ENCODE data around the gene RAD23A.
A peak's percentile ranks its signal among the peaks of the same experiment; 100 is the strongest.

RAD23A gene

GRCh38 chr19:12965017-12965811, 19.6 kb downstream of the RAD23A start:
- TF ChIP-seq FOXP2 (optimal IDR thresholded peaks at IDR 0.05; ENCODE audit: borderline replicate concordance, extremely low read depth, extremely low read length, insufficient read depth) (peak; percentile 87), TAF1 (IDR thresholded peaks at IDR 0.05; ENCODE audit: borderline replicate concordance, insufficient read depth, low read length) (no peak)

- TF ChIP-seq TAF1 (IDR thresholded peaks at IDR 0.05; ENCODE audit: borderline replicate concordance, insufficient read depth, low read length) (no peak), FOXP2 (optimal IDR thresholded peaks at IDR 0.05; ENCODE audit: borderline replicate concordance, extremely low read depth, extremely low read length, insufficient read depth) (no peak)
These were observed 20.1 kb downstream of the RAD23A start for GRCh38 chr19:12965812-12966135.

DNA sequence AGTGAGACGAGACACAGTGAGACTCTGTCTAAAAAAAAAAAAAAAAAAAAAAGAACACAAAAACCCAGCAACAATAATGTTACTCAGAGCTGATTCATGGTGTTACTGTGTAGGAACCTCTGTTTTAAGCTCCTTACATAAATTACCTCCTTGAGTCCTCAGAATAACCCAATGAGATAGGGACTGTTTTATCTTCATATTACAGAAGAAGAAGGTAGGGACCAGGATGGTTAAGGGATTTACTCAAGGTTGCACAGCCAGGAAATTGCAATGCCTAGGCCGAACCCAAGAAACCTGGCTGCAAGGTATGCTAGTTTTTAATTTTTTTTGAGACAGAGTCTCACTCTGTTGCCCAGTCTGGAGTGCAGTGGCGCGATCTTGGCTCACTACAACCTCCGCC, 22.2 kb downstream of the RAD23A start:
- TF ChIP-seq TAF1 (IDR thresholded peaks at IDR 0.05; ENCODE audit: borderline replicate concordance, insufficient read depth, low read length) (no peak), SIN3A (IDR thresholded peaks at IDR 0.05; ENCODE audit: borderline replicate concordance, insufficient read depth, low read length) (no peak), FOXP2 (optimal IDR thresholded peaks at IDR 0.05; ENCODE audit: borderline replicate concordance, extremely low read depth, extremely low read length, insufficient read depth) (no peak), POLR2AphosphoS5 (IDR thresholded peaks at IDR 0.05; ENCODE audit: low read depth, low read length) (no peak)
- TF ChIP-seq, protein P1, sequence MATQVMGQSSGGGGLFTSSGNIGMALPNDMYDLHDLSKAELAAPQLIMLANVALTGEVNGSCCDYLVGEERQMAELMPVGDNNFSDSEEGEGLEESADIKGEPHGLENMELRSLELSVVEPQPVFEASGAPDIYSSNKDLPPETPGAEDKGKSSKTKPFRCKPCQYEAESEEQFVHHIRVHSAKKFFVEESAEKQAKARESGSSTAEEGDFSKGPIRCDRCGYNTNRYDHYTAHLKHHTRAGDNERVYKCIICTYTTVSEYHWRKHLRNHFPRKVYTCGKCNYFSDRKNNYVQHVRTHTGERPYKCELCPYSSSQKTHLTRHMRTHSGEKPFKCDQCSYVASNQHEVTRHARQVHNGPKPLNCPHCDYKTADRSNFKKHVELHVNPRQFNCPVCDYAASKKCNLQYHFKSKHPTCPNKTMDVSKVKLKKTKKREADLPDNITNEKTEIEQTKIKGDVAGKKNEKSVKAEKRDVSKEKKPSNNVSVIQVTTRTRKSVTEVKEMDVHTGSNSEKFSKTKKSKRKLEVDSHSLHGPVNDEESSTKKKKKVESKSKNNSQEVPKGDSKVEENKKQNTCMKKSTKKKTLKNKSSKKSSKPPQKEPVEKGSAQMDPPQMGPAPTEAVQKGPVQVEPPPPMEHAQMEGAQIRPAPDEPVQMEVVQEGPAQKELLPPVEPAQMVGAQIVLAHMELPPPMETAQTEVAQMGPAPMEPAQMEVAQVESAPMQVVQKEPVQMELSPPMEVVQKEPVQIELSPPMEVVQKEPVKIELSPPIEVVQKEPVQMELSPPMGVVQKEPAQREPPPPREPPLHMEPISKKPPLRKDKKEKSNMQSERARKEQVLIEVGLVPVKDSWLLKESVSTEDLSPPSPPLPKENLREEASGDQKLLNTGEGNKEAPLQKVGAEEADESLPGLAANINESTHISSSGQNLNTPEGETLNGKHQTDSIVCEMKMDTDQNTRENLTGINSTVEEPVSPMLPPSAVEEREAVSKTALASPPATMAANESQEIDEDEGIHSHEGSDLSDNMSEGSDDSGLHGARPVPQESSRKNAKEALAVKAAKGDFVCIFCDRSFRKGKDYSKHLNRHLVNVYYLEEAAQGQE (IDR thresholded peaks at IDR 0.05; ENCODE audit: insufficient read depth in 1 of 2, low read depth in 2 of 2, low read length in 2 of 2): no peak

GRCh38 chr19:12969292-12969988, 23.8 kb downstream of the RAD23A start, which contains the start of gene DAND5:
Gene DAND5, plus strand, starts transcription at chr19:12969576. Its CDS starts 85 bp downstream, at chr19:12969661.
- TF ChIP-seq POLR2AphosphoS5 (IDR thresholded peaks at IDR 0.05; ENCODE audit: low read depth, low read length) (no peak), SIN3A (IDR thresholded peaks at IDR 0.05; ENCODE audit: borderline replicate concordance, insufficient read depth, low read length) (no peak), FOXP2 (optimal IDR thresholded peaks at IDR 0.05; ENCODE audit: borderline replicate concordance, extremely low read depth, extremely low read length, insufficient read depth) (no peak), TAF1 (IDR thresholded peaks at IDR 0.05; ENCODE audit: borderline replicate concordance, insufficient read depth, low read length) (no peak)
- TF ChIP-seq, protein P1 (IDR thresholded peaks at IDR 0.05; ENCODE audit: insufficient read depth in 1 of 2, low read depth in 2 of 2, low read length in 2 of 2): no peak

DNA sequence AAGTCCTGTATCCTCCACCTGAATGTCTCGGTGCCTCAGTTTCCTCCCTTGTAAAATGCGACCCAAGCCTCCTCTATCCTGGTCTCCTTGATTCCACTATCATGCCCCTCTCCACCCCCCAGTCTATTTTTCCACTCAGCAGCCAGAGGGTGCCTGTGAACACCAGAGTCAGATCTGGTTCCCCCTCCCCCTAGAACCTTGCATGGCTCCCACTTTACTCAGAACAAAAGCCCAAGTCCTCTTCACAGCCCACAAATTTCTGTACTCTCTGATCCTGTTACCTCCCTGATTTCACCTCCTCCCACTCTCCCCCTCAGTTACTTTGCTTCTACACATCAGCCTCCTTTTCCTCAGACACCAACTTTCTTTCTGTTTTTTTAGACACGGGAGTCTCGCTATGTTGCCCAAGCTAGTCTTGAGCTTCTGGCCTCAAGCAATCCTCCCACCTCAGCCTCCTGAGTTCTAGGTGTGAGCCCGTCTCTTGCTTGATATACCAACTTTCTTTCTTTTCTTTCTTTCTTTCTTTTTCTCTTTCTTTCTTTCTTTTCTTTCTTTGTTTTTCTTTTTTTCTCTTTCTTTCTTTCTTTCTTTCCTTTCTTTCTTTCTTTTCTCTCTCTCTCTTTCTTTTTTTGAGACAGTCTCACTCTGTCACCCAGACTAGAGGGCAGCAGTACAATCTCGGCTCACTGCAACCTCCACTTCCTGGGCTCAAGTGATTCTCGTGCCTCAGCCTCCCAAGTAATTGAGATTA, 24.6 kb downstream of the RAD23A start:
- TF ChIP-seq SIN3A (IDR thresholded peaks at IDR 0.05; ENCODE audit: borderline replicate concordance, insufficient read depth, low read length): no peak
- TF ChIP-seq FOXP2 (optimal IDR thresholded peaks at IDR 0.05; ENCODE audit: borderline replicate concordance, extremely low read depth, extremely low read length, insufficient read depth): no peak
- no peak for TF ChIP-seq TAF1 (IDR thresholded peaks at IDR 0.05; ENCODE audit: borderline replicate concordance, insufficient read depth, low read length)
- TF ChIP-seq POLR2AphosphoS5 (IDR thresholded peaks at IDR 0.05; ENCODE audit: low read depth, low read length): no peak
- TF ChIP-seq, protein P1 (IDR thresholded peaks at IDR 0.05; ENCODE audit: insufficient read depth in 1 of 2, low read depth in 2 of 2, low read length in 2 of 2): no peak

All from PFSK-1 (cell line).